HG03571 (cell line): ENCODE data around the gene EEF2KMT.
"Not testable (repeated sequence)": the region's sequence is repeated elsewhere in the genome, so short reads cannot be mapped to it uniquely, and the experiment has no call there.

Source experiments
- ATAC-seq: cut with Tn5 transposase; IDR thresholded peaks from one replicate; pipeline ENCODE4 v1.9.1; 2021; ENCODE audit not compliant: unreplicated experiment

EEF2KMT gene

GRCh38 chr16:5097470-5098220, at the start of gene EEF2KMT:
EEF2KMT (minus strand) TSS chr16:5097795; CDS start chr16:5097739, 56 bp downstream.
- peak; percentile 95 for ATAC-seq

- not testable (repeated sequence) for ATAC-seq
Measured at GRCh38 chr16:5144621-5144956, 47.0 kb upstream of the EEF2KMT start.

GRCh38 chr16:5143761-5144620, 46.4 kb upstream of the EEF2KMT start:
- ATAC-seq: no peak

GRCh38 chr16:5140151-5140550, 42.6 kb upstream of the EEF2KMT start:
- not testable (repeated sequence) for ATAC-seq

GRCh38 chr16:5134739-5135452, 37.3 kb upstream of the EEF2KMT start:
- ATAC-seq: not testable (repeated sequence)

- not testable (repeated sequence) for ATAC-seq
Measured at GRCh38 chr16:5132915-5133600, 35.5 kb upstream of the EEF2KMT start.

GRCh38 chr16:5131467-5132004, 33.9 kb upstream of the EEF2KMT start:
- not testable (repeated sequence) for ATAC-seq

GRCh38 chr16:5117300-5118087, 19.9 kb upstream of the EEF2KMT start:
- not testable (repeated sequence) for ATAC-seq

GRCh38 chr16:5116780-5117295, 19.2 kb upstream of the EEF2KMT start:
- ATAC-seq: not testable (repeated sequence)

- not testable (repeated sequence) for ATAC-seq
Measured at GRCh38 chr16:5110933-5111332, 13.3 kb upstream of the EEF2KMT start.

- ATAC-seq: no peak
Measured at GRCh38 chr16:5108505-5109158, 11.0 kb upstream of the EEF2KMT start.

- ATAC-seq: not testable (repeated sequence)
Measured at GRCh38 chr16:5105039-5105438, 7.4 kb upstream of the EEF2KMT start.

- not testable (repeated sequence) for ATAC-seq
Measured at GRCh38 chr16:5103296-5104032, 5.9 kb upstream of the EEF2KMT start.

GRCh38 chr16:5099174-5099573, 1.6 kb upstream of the EEF2KMT start:
- not testable (repeated sequence) for ATAC-seq

- peak; percentile 85 for ATAC-seq
Measured at GRCh38 chr16:5098221-5099159, 895 bp upstream of the EEF2KMT start.

GRCh38 chr16:5097061-5097469, 530 bp downstream of the EEF2KMT start:
- ATAC-seq: not testable (repeated sequence)

GRCh38 chr16:5096437-5097060, 1.0 kb downstream of the EEF2KMT start:
- ATAC-seq: not testable (repeated sequence)
